GM12892 (cell line): ENCODE measurements around the gene PMEPA1.

ENCODE experiments used
- DNase-seq: peaks from one replicate; pipeline ENCODE4 v3.0.0; 2011; ENCODE audit not compliant: insufficient read length
- FAIRE-seq: peaks from 2 replicates; lab custom pipeline; 2011; peaks lifted over from hg19 to GRCh38; lab: Jason Lieb, UNC
- POLR2A ChIP-seq: IDR thresholded peaks from 2 replicates; pipeline ENCODE4 v1.6.1; 2011; ENCODE audit warnings: low read depth, low read length, control low read depth
- POLR2AphosphoS5 ChIP-seq: IDR thresholded peaks from 2 replicates; pipeline ENCODE4 v1.6.1; 2011; ENCODE audit warnings: low read depth, low read length, control low read depth
- TAF1 ChIP-seq: IDR thresholded peaks from 2 replicates; pipeline ENCODE4 v1.6.1; 2011; ENCODE audit warnings: low read depth, mild to moderate bottlenecking, control low read depth, low read length, borderline replicate concordance

PMEPA1 gene

GRCh38 chr20:57714409-57715267, 4.8 kb upstream of the PMEPA1 start:
- TF ChIP-seq POLR2A (no peak), POLR2AphosphoS5 (no peak), TAF1 (no peak)
- DNase-seq (no peak), FAIRE-seq (no peak)

- no peak for FAIRE-seq
- DNase-seq: no peak
- TF ChIP-seq POLR2A: no peak
- no peak for TF ChIP-seq TAF1
- TF ChIP-seq POLR2AphosphoS5: no peak
These were observed 4.1 kb upstream of the PMEPA1 start for GRCh38 chr20:57713951-57714350.

- DNase-seq: no peak
- no peak for FAIRE-seq
These were observed 3.7 kb upstream of the PMEPA1 start for GRCh38 chr20:57713505-57713903.

GRCh38 chr20:57712851-57713504, 3.2 kb upstream of the PMEPA1 start:
- TF ChIP-seq TAF1: no peak
- no peak for TF ChIP-seq POLR2A
- no peak for TF ChIP-seq POLR2AphosphoS5
- FAIRE-seq (no peak), DNase-seq (no peak)

More at GRCh38 chr20:57713505-57713903, 3.7 kb upstream of the PMEPA1 start:
- TF ChIP-seq POLR2A (no peak), TAF1 (no peak), POLR2AphosphoS5 (no peak)

- FAIRE-seq (no peak), DNase-seq (no peak)
- no peak for TF ChIP-seq POLR2AphosphoS5
- no peak for TF ChIP-seq POLR2A
These were observed 2.5 kb upstream of the PMEPA1 start for GRCh38 chr20:57712341-57712740.

- FAIRE-seq (no peak), DNase-seq (no peak)
- TF ChIP-seq POLR2AphosphoS5 (no peak), TAF1 (no peak), POLR2A (no peak)
These were observed 2.0 kb upstream of the PMEPA1 start for GRCh38 chr20:57711826-57712225.

GRCh38 chr20:57711311-57711712, 1.5 kb upstream of the PMEPA1 start:
- no peak for TF ChIP-seq POLR2AphosphoS5
- TF ChIP-seq POLR2A: no peak
- TF ChIP-seq TAF1: no peak

GRCh38 chr20:57710841-57711240, 1.0 kb upstream of the PMEPA1 start:
- no peak for DNase-seq
- FAIRE-seq: no peak
- TF ChIP-seq POLR2AphosphoS5 (no peak), TAF1 (no peak), POLR2A (no peak)

More at GRCh38 chr20:57711311-57711712, 1.5 kb upstream of the PMEPA1 start:
- DNase-seq: no peak
- no peak for FAIRE-seq

GRCh38 chr20:57708694-57709673, 831 bp downstream of the PMEPA1 start:
- no peak for DNase-seq
- TF ChIP-seq POLR2AphosphoS5: no peak
- no peak for TF ChIP-seq POLR2A
- TF ChIP-seq TAF1: no peak
- no peak for FAIRE-seq

GRCh38 chr20:57707849-57708693, 1.7 kb downstream of the PMEPA1 start:
- FAIRE-seq (no peak), DNase-seq (no peak)
- TF ChIP-seq POLR2AphosphoS5: no peak
- TF ChIP-seq TAF1: no peak
- TF ChIP-seq POLR2A: no peak
